SK-N-MC (cell line): ENCODE measurements around the gene DNAJB6.

Experiments
- EZH2 ChIP-seq: fragments of 200-600 bp; sonication (generic); IDR thresholded peaks from one replicate; pipeline ENCODE4 v1.6.1; 2017; ENCODE audit warnings: antibody characterized with exemption
- FOXP2 ChIP-seq: optimal IDR thresholded peaks from 2 replicates; pipeline ENCODE3; 2011; ENCODE audit warnings: mild to moderate bottlenecking, moderate library complexity; ENCODE audit not compliant: insufficient read depth; ENCODE audit errors: extremely low read length, control extremely low read depth
- POLR2AphosphoS5 ChIP-seq: IDR thresholded peaks from 2 replicates; pipeline ENCODE4 v1.6.1; 2012; ENCODE audit warnings: mild to moderate bottlenecking, low read depth, low read length, borderline replicate concordance

DNA sequence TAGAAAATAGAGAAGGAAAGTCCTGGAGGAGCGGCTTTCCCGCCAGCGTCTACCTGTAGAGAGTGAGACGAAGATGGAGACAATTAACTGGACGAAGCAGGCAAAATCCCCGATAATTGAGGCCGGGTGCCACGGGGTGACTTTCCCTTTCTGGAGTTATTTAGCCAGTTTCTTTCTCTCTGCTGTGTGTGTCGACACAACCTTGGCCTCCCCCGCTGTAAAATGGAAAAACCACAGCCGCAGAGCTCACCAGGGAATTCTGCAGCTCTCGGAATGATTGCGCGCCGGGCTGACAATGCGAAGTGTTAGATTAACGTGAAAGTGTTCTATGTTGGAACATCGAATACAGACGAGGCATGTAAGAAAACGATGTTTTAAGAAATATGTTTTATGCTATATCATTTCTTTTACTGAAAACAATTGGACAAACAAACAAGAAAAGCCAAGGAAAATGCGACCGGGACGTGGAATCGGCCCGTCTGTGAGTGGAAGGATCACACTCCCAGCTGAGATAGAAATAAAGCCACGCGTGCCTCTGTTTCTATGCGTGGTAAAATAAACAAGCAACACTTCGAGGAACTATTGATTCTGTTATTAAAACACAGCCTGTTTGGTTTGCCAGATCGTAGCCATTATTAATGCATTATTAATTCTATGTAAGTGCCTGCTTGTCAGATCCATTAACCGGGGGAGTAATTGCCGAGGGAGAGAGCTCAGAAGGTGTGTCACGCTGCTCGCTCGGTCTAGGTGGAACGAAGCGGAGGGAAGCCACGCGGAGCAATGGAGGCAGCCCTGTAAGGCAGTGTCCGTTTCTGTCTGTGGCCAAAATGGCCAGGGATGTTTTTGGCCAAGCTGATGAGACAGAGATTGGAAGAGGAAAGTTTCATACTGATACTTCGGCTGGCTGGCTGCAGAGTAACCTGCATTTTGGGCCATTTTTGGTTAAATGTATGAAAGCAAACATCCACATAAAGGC lies 129.4 kb downstream of the DNAJB6 start:
- TF ChIP-seq EZH2: peak; percentile 83
- no peak for TF ChIP-seq POLR2AphosphoS5
- TF ChIP-seq FOXP2: no peak
